Loucy (cell line): ENCODE data around the gene ERG28.

Experiments
- H2AFZ ChIP-seq: fragments of 200-600 bp; sonication (generic); 2 replicates; pipeline ENCODE4 v1.6.0; 2016; ENCODE audit warnings: antibody characterized with exemption, mild to moderate bottlenecking, low read length, moderate library complexity
- H3F3A ChIP-seq: fragments of 200-600 bp; 2 replicates; pipeline ENCODE4 v1.6.0; 2016; ENCODE audit warnings: antibody characterized with exemption, low read depth, mild to moderate bottlenecking
- H3K27me3 ChIP-seq: fragments of 200-600 bp; sonication (generic); 2 replicates; pipeline ENCODE4 v1.6.1; 2014; ENCODE audit warnings: low read length, mild to moderate bottlenecking; ENCODE audit not compliant: insufficient read depth, poor library complexity, severe bottlenecking
- H3K36me3 ChIP-seq: fragments of 200-600 bp; sonication (generic); 2 replicates; pipeline ENCODE4 v1.6.1; 2016; ENCODE audit warnings: low read length; ENCODE audit not compliant: insufficient read depth
- H3K4me1 ChIP-seq: fragments of 200-600 bp; sonication (generic); 2 replicates; pipeline ENCODE4 v1.5.1; 2014; ENCODE audit warnings: low read length, mild to moderate bottlenecking; ENCODE audit not compliant: insufficient read depth, poor library complexity, severe bottlenecking
- H3K4me2 ChIP-seq: fragments of 200-600 bp; sonication (generic); 2 replicates; pipeline ENCODE4 v1.6.0; 2014; ENCODE audit warnings: antibody characterized with exemption, low read length, low read depth, mild to moderate bottlenecking; ENCODE audit not compliant: poor library complexity, severe bottlenecking
- H3K4me3 ChIP-seq: fragments of 200-600 bp; sonication (generic); 2 replicates; pipeline ENCODE4 v1.5.1; 2014; ENCODE audit warnings: low read length, mild to moderate bottlenecking, mixed read lengths; ENCODE audit not compliant: poor library complexity, severe bottlenecking
- H3K79me2 ChIP-seq: fragments of 200-600 bp; sonication (generic); 2 replicates; pipeline ENCODE4 v1.6.1; 2014; ENCODE audit warnings: low read length; ENCODE audit not compliant: insufficient read depth
- H3K9ac ChIP-seq: fragments of 200-600 bp; sonication (generic); 2 replicates; pipeline ENCODE4 v1.6.0; 2014; ENCODE audit warnings: mild to moderate bottlenecking, low read depth, low read length, moderate library complexity; ENCODE audit not compliant: poor library complexity, severe bottlenecking
- H3K9me2 ChIP-seq: fragments of 200-600 bp; sonication (generic); replicated peaks from 2 replicates; pipeline ENCODE4 v1.6.1; 2016; ENCODE audit warnings: low read depth, low read length, mixed read lengths
- H3K9me3 ChIP-seq: fragments of 200-600 bp; sonication (generic); 2 replicates; pipeline ENCODE4 v1.6.1; 2014; ENCODE audit warnings: mild to moderate bottlenecking, antibody characterized with exemption, low read length, low read depth; ENCODE audit not compliant: insufficient read depth
- H4K20me1 ChIP-seq: fragments of 200-600 bp; sonication (generic); 2 replicates; pipeline ENCODE4 v1.6.0; 2014; ENCODE audit warnings: antibody characterized with exemption, low read length, mild to moderate bottlenecking; ENCODE audit not compliant: insufficient read depth, poor library complexity, severe bottlenecking
- EZH2phosphoT487 ChIP-seq: fragments of 200-600 bp; IDR thresholded peaks from 2 replicates; pipeline ENCODE4 v1.6.1; 2018; ENCODE audit warnings: antibody characterized with exemption, mild to moderate bottlenecking, moderate library complexity, borderline replicate concordance
- TF ChIP-seq, protein P1 (sequence below): fragments of 200-600 bp; sonication (generic); conservative IDR thresholded peaks from 2 replicates; pipeline ENCODE4 v1.5.1; 2014; ENCODE audit warnings: mild to moderate bottlenecking, antibody characterized with exemption, low read length

Gene ERG28

DNA sequence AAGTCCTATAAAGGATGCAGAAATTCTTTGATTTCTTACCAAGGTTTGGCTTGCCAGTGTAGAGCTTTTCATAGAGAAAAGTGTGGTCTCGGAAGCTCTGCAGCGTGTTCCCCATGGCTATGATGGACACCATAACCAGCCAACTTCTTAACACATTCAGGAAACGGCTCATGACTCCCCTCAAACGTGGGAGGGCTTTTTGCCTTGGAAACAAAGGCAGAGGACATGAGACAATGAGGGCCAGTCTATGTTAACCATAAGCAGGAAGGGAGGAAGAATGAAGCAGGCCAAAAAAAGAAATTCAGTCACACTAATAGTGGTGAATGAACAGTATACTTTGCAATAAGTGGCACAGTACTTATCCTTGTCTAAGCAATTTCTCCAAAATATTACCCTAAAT is 3.3 kb downstream of the ERG28 start:
- no peaks in the 10 kb centered on the region for H4K20me1 ChIP-seq
- H3K79me2 ChIP-seq, result peaks cover 43% of the 10 kb centered on the region
- H3K4me3 ChIP-seq, result no peak overlapping the region
- H3K27me3 ChIP-seq, result no peaks in the 10 kb centered on the region
- H3K36me3 ChIP-seq, result peaks cover 7% of the 10 kb centered on the region; the same call in 1 of the 2 replicates
- no peak for TF ChIP-seq EZH2phosphoT487
- H3K4me2 ChIP-seq, result peak overlapping the region; percentile 77
- H3K9me2 ChIP-seq, result no peaks in the 10 kb centered on the region
- no peaks in the 10 kb centered on the region for H3K9me3 ChIP-seq
- H3K4me1 ChIP-seq, result peaks cover 28% of the 10 kb centered on the region
- no peaks in the 10 kb centered on the region for H3F3A ChIP-seq
- no peak overlapping the region for H2AFZ ChIP-seq
- peak overlapping the region; percentile 24 for H3K9ac ChIP-seq

DNA sequence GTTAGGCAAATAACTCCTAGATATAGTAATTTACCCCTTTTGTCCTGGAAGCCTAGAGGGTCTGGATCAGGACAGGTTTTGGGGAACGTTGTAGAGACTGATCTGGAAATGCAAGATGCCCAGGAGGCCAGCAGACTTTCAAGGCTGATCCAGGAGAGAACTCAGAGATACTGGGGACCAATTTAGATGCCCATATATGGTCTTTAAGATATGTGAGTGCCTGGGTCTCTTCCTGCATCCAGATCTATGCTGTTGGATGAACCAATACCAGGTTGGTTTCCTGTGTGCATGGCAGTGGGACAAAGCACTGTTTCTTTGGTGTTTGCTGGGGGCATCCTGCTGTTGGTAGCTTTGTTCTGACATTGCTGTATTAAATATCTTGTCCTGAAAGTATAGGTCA is 5.4 kb downstream of the ERG28 start:
- Histone ChIP-seq H3K9me3 (no peaks in the 10 kb centered on the region), H2AFZ (no peak overlapping the region), H3K4me3 (no peak overlapping the region), H3F3A (no peaks in the 10 kb centered on the region), H3K27me3 (no peaks in the 10 kb centered on the region), H3K4me1 (peaks cover 22% of the 10 kb centered on the region), H3K4me2 (no peak overlapping the region), H3K79me2 (peaks cover 28% of the 10 kb centered on the region), H4K20me1 (no peaks in the 10 kb centered on the region), H3K36me3 (peaks cover 26% of the 10 kb centered on the region; the same call in 1 of the 2 replicates), H3K9me2 (no peaks in the 10 kb centered on the region), H3K9ac (no peak overlapping the region)
- TF ChIP-seq EZH2phosphoT487, result no peak
- TF ChIP-seq, protein P1, sequence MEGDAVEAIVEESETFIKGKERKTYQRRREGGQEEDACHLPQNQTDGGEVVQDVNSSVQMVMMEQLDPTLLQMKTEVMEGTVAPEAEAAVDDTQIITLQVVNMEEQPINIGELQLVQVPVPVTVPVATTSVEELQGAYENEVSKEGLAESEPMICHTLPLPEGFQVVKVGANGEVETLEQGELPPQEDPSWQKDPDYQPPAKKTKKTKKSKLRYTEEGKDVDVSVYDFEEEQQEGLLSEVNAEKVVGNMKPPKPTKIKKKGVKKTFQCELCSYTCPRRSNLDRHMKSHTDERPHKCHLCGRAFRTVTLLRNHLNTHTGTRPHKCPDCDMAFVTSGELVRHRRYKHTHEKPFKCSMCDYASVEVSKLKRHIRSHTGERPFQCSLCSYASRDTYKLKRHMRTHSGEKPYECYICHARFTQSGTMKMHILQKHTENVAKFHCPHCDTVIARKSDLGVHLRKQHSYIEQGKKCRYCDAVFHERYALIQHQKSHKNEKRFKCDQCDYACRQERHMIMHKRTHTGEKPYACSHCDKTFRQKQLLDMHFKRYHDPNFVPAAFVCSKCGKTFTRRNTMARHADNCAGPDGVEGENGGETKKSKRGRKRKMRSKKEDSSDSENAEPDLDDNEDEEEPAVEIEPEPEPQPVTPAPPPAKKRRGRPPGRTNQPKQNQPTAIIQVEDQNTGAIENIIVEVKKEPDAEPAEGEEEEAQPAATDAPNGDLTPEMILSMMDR, result no peak

DNA sequence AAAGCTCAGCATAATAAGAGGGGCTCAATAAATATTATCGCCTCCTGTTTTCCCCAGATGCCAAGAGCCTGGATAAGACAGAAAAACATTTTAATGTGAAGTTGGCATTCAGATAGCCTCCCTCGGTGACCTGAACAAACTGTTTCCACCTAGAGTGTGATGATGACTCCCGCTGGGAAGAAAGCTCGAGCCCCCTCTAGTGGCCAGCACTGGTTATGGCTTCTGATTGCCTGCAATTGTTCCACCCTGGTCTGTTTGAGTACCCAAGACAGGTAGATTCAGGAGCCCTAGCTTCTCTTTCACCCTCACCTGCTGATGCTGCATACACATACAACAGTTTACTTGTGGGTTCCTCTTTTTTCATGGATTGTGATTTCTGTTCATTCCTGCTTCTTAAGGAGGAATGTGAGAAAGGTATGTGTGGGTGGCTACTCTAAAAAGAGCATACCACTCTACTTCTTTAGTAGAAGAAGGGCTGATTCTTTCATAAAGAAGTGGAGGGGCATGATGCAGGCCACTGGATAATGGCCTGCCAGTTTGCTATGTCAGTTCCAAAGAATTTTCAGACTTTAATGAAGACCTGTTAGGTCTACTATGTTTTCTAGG is 6.4 kb downstream of the ERG28 start:
- no peaks in the 10 kb centered on the region for H3F3A ChIP-seq
- no peaks in the 10 kb centered on the region for H4K20me1 ChIP-seq
- peaks cover 37% of the 10 kb centered on the region; the same call in 1 of the 2 replicates for H3K36me3 ChIP-seq
- H3K27me3 ChIP-seq, result no peaks in the 10 kb centered on the region
- peaks cover 16% of the 10 kb centered on the region for H3K4me1 ChIP-seq
- no peaks in the 10 kb centered on the region for H3K9me2 ChIP-seq
- H2AFZ ChIP-seq, result no peak overlapping the region
- H3K79me2 ChIP-seq, result peaks cover 19% of the 10 kb centered on the region; the same call in 1 of the 2 replicates
- H3K9ac ChIP-seq, result no peak overlapping the region
- H3K4me3 ChIP-seq, result no peak overlapping the region
- no peaks in the 10 kb centered on the region for H3K9me3 ChIP-seq
- no peak for TF ChIP-seq EZH2phosphoT487
- TF ChIP-seq, protein P1, result peak; percentile 99
- H3K4me2 ChIP-seq, result no peak overlapping the region

DNA sequence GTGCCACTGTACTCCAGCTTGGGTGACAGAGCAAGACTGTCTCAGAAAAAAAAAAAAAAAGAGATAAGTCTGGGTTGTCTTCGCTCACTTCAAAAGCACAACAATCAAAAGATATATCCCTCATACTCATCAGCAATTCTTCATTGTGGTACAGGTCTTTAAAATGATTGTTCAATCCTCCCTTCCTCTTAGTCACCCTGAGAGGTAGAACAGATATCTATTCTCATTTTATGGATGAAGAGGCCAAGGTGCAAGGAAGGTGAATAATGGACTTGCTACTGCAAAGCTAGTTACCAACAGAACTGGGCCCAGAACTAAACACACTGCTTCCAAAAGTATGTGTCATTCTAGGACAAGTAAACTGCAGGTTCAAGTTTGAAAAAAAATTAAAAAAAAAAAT is 7.1 kb downstream of the ERG28 start:
- Histone ChIP-seq H4K20me1 (no peaks in the 10 kb centered on the region), H3F3A (no peaks in the 10 kb centered on the region), H3K9me2 (no peaks in the 10 kb centered on the region), H3K9ac (no peak overlapping the region), H3K4me2 (no peak overlapping the region), H3K36me3 (peaks cover 40% of the 10 kb centered on the region; the same call in 1 of the 2 replicates), H3K4me1 (peaks cover 11% of the 10 kb centered on the region), H3K4me3 (no peak overlapping the region), H3K9me3 (no peaks in the 10 kb centered on the region), H3K79me2 (peaks cover 13% of the 10 kb centered on the region; the same call in 1 of the 2 replicates), H3K27me3 (no peaks in the 10 kb centered on the region), H2AFZ (no peak overlapping the region)
- TF ChIP-seq, protein P1, result no peak
- TF ChIP-seq EZH2phosphoT487, result no peak
